HG03354 (cell line): ENCODE measurements around the gene BLVRB.
"Not testable (repeated sequence)": the region's sequence is repeated elsewhere in the genome, so short reads cannot be mapped to it uniquely, and the experiment has no call there.

ENCODE experiments used
- ATAC-seq: cut with Tn5 transposase; IDR thresholded peaks from one replicate; pipeline ENCODE4 v1.9.1; 2021; ENCODE audit warnings: mild to moderate bottlenecking; ENCODE audit not compliant: unreplicated experiment, poor library complexity, severe bottlenecking

BLVRB gene

DNA sequence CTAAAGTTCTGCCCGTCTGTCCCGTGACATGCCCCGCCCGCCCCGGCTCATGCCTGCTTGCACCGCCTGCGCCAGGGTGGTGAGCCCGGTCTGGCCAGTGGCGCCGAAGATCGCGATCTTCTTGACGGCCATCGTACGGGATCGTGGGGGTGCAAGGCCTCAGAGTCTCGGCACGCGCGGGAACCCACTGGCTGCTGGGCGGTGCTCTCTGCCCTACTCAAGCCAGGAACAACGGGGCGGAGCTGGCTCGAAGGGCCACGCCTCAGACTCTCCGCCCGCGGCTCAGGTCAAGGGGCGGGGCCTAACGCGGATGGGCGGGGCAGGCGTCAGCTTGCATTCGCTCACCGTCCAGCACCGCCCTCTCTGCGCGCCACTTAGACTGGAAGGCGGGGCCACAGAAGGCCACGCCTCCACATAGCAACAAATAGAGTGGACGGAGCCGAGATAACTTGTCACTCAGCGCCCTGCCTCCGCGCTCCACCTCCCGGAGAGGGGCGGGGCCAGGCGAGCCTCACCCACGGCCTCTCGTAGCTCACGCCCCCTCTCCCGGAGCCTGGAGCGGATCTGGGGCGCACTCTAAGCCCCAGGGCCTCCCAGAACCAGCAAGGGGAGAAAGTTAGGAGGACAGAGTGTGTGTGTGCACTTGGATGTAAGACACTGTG, at the start of gene BLVRB:
BLVRB (minus strand) TSS at position 189 of the 662 bp plus-strand sequence; CDS start at position 132, 57 bp downstream.
- ATAC-seq = peak; percentile 88

DNA sequence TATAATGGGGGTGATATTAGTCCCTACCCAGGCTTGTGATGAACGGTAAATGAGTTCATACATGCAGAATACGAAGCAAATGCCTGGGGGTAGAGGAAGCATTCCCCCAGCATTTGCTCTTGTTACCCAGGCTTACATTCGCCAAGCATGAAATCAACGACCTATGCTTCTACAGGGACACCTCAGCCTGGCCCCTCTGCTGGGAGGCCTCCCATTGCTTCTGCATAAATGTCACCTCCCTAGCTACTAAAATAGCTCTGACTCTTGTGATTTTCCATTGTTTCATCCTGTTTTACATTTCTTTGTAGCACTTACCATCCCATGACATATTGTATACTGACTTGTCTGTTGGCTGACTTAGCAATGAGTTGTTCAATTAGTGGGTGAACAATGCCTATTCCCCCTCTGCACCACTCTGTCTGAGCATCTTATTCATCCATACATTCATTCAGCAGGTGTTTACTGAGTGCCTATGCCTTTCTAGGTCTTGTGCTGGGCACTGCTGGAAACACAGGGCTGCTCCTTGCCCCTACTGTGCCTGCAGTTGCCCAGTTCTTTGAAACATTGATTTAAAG, 48.3 kb upstream of the BLVRB start:
- no peak for ATAC-seq

DNA sequence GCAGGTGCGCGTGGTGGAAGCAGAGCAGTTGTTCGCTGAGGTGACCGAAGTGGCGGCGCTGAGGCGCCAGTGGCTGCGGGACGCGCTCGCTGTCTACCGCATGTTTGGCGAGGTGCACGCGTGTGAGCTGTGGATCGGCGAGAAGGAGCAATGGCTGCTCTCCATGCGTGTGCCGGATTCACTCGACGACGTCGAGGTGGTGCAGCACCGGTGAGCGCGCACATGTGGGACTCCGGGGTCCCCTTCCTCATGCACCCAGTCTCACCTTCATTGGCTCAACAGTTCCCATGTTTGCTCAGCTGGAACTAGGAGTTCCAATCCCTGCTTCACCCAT, 47.8 kb upstream of the BLVRB start:
- no peak for ATAC-seq

GRCh38 chr19:40512473-40513344, 47.2 kb upstream of the BLVRB start:
- no peak for ATAC-seq

DNA sequence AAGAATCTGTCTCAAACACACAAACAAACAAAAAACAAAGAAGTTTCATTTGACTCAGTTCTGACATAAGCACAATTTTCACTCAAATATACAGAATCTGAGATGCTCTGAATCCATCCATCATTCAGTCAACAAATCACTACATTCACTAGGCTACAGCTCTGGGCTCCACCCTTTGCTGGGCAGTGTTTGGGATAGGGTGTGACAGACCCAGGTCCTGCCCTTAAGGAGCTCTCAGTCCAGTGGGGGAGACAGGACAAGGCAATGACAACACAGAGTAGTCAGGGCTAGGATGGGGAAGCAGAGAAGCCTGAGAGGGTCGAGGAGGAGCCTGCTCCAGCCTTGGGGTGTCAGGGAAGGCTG, 46.5 kb upstream of the BLVRB start:
- no peak for ATAC-seq

DNA sequence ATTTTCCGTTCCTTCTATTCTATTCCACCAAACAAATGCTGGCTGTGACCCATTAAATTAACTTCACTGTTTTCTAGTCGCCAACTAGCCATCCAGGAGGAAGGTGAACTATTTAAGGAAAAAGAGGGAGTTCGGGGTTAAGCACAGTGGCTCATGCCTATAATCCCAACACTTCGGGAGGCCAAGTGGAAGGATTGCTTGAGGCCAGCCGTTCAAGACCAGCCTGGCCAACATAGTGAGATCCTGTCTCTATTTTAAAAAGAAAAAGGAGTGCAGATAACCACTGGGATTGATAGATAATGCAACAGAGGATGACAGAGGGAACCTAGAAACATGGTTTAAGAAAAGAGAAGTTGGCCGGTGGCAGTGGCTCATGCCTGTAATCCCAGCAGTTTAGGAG, 45.9 kb upstream of the BLVRB start:
- no peak for ATAC-seq

DNA sequence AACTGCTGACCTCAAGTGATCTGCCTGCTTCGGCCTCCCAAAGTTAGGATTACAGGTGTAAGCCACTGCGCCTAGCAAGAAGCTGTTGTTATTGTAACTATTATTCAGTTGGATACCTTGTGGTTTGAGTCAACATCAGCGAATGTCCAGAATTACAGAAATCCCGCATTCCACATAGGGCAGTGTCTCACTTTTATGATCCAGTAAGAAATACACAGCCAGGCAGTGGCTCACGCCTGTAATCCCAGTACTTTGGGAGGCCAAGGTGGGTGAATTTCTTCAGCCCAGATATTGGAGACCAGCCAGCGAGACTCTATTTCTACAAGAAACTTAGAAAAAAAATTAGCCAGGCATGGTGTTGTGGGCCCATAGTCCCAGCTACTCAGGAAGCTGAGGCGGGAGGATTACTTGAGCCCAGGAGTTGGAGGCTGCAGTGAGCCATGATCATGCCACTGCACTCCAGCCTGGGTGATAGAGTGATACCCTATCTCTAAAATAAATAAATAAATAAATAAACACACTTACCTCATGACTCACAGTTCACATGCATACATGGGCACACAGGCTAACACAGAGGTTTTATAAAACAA, 45.1 kb upstream of the BLVRB start:
- ATAC-seq = no peak

DNA sequence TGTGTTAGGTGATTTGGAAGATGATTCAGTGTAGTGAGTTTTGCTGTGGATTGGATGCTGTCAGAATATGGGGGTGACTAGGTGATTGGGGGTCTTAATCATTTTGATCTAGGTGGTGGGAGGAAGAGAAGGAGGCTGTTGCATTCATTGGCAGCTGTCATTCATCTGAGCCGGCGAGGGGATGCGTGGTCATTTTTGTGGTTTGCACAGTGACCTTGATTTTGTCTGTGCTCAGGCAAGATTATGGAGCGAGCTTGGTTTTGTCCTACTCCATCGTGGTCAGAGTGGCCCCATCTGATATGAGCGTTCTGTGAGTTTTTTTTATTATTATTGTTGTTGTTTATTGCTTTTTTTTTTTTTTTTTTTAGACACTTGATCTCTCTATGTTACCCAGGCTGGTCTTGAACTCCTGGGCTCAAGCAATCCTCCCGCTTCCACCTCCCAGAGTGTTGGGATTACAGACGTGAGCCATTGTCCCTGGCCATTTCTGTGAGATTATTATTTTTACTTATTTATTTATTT, 43.3 kb upstream of the BLVRB start:
- no peak for ATAC-seq

DNA sequence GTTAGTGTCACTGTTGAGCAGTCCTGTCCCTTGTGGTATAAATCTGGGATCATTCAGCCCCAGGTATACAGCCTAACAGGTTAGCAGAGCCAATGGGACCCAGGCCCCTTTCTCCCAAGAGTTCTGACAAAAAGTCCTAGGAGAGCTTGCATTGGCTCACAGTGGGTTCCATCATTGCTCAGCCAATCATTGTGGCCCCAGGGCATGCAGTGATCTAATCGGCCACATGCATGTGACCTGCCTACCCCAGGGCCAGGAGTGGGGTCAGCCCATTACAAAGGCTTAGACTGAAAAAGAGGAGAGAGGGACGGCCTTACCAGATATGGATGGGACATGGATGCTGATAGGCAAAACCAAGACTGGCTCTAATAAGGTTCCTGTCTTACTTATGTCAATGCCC, 42.3 kb upstream of the BLVRB start:
- no peak for ATAC-seq

- ATAC-seq = no peak
Observed at GRCh38 chr19:40506099-40506498, 40.6 kb upstream of the BLVRB start.

DNA sequence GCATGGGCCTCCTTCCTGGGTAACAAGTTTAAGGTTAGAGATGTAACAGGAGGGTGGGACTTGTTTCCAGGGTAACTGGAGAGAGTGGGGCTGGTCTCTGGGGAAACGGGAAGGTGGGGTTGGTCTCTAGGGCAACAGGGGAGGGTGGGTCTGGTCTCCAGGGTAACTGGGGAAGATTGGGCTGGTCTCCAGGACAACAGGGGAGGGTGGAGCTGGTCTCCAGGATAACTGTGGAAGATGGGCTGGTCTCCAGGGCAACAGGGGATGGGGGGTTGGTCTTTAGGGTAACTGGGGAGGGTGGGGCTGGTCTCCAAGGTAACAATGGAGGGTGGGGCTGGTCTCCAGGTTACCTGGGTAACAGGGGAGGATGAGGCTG, 37.8 kb upstream of the BLVRB start:
- ATAC-seq = no peak

DNA sequence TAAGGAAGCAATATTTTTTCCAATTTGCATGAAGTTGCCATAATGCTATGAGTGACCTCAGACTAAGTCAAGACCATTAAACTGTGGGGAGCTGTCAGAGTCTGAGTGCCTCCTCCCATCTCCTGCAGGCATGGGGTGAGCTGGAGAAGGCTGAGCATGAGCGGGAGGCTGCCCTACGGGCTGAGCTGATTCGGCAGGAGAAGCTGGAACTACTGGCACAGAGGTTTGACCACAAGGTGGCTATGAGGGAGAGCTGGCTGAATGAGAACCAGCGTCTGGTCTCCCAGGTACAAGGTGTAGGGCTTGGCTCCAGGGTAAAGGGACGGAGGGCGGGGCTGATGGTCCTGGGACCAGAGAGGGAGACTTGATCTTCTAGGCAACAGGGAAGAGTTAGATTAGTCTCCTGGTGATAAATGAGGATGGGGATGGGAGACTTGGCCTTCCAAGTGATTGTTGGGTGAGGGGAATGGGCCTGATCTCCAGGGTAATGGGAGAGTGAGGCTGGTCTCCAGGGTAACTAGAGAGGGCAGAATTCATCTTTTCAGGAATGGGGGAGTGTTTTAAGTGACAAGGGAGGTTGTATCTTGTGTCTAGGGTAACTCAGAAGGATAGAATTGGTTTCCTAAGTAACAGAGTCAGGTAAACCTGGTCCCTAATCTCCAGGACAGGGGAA, 37.2 kb upstream of the BLVRB start:
- no peak for ATAC-seq

DNA sequence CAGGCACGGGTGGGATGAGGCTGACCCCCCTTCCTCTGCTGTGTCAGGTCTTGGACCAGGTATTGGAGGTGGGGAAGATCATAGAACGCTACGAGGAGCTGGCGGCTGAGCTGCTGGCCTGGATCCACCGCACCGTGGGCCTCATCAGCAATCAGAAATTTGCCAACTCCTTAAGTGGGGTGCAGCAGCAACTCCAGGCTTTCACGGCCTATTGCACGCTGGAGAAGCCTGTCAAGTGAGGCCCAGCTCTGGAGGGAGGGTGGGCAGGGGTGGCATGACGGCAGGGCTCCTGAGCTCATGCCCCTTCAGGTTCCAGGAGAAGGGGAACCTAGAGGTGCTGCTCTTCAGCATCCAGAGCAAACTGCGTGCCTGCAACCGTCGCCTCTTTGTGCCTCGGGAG, 36.5 kb upstream of the BLVRB start:
- no peak for ATAC-seq

DNA sequence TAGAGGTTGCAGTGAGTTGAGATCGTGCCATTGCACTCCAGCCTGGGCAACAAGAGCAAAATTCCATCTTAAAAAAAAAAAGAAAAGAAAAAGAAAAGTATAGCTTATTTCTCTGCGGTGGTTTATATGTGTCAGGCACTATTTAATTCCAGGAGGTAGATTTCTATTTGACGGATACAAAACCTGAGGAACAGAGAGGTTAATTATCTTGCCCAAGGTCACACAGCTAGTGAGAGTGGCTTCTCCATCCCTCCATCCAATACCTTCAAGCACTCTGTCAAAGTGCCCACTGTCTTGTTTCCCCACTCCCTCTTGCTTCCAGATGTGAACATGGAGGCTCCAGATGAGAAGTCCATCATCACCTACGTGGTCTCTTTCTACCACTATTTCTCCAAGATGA, 36.1 kb upstream of the BLVRB start:
- no peak for ATAC-seq

- ATAC-seq = not testable (repeated sequence)
Observed at GRCh38 chr19:40500678-40501530, 35.4 kb upstream of the BLVRB start.

GRCh38 chr19:40499320-40499719, 33.8 kb upstream of the BLVRB start:
- no peak for ATAC-seq

- no peak for ATAC-seq
Observed at GRCh38 chr19:40497214-40497613, 31.7 kb upstream of the BLVRB start.

GRCh38 chr19:40494191-40494838, 28.8 kb upstream of the BLVRB start:
- no peak for ATAC-seq

- no peak for ATAC-seq
Observed at GRCh38 chr19:40493778-40494177, 28.2 kb upstream of the BLVRB start.
